Astrocyte of the cerebellum (primary cell): ENCODE results near the gene PRRC1.
A peak's percentile ranks its signal among the peaks of the same experiment; 100 is the strongest.

Experiments
- DNase-seq: peaks from one replicate; pipeline ENCODE4 v3.0.0-alpha.2; 2011; ENCODE audit warnings: low read depth
- H3K4me3 ChIP-seq: 2 replicates; pipeline ENCODE4 v1.5.1; 2011; ENCODE audit warnings: mild to moderate bottlenecking, low read depth, low read length, moderate library complexity
- in situ Hi-C: cut with HindIII; loops from 2 replicates; pipeline ENCODE4 v1.10.0; 2017; ENCODE audit warnings: low sequenced_read_pairs
- TF ChIP-seq, protein P1 (sequence below): IDR thresholded peaks from 2 replicates; pipeline ENCODE4 v1.5.1; 2012; ENCODE audit warnings: low read length, low read depth, moderate library complexity, mild to moderate bottlenecking; ENCODE audit errors: missing control alignments

PRRC1 gene

GRCh38 chr5:127517480-127518318 is at the start of gene PRRC1:
Gene PRRC1 (plus strand): TSS chr5:127517640. CDS start chr5:127523480, 5,840 bp downstream.
- in situ Hi-C loops = no loop called here
- DNase-seq = peak; percentile 45
- TF ChIP-seq, protein P1, sequence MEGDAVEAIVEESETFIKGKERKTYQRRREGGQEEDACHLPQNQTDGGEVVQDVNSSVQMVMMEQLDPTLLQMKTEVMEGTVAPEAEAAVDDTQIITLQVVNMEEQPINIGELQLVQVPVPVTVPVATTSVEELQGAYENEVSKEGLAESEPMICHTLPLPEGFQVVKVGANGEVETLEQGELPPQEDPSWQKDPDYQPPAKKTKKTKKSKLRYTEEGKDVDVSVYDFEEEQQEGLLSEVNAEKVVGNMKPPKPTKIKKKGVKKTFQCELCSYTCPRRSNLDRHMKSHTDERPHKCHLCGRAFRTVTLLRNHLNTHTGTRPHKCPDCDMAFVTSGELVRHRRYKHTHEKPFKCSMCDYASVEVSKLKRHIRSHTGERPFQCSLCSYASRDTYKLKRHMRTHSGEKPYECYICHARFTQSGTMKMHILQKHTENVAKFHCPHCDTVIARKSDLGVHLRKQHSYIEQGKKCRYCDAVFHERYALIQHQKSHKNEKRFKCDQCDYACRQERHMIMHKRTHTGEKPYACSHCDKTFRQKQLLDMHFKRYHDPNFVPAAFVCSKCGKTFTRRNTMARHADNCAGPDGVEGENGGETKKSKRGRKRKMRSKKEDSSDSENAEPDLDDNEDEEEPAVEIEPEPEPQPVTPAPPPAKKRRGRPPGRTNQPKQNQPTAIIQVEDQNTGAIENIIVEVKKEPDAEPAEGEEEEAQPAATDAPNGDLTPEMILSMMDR = no peak
- H3K4me3 ChIP-seq = peak within 1 kb of the TSS; percentile 99

DNA sequence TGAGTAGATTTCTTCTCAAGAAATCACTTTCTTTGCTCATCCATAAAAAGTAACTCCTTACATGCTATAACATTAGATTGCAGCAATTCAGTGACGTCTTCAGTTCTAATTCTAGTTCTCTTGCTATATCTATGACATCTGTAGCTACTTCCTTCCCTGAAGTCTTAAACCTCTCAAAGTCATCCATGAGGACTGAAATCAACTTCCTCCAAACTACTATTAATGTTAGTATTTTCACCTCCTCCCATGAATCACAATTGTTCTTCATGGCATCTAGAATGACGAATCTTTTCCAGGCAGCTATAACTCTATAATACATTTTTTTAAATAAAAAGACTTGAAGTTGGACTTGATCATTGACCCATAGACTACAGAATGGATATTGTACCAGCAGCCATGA is 46.2 kb upstream of the PRRC1 start:
- TF ChIP-seq, protein P1 = no peak
- in situ Hi-C loops = no loop called here

DNA sequence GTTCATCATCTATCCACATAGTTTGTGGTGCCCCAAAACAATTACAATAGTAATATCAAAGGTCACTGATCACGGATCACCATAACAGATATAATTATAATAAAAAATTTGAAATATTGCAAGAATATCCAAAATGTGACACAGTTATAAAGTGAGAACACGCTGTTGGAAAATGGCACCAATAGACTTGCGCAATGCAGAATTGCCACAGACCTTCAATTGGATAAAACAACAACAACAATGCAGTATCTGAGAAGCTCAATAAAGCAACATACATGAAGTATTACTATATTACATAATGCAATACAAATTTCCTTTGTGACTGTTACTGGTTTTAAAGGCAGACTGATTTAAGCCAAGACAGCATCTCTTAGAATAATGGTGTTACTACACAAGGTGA is 44.7 kb upstream of the PRRC1 start:
- in situ Hi-C loops = no loop called here
- no peak for DNase-seq
- TF ChIP-seq, protein P1 = no peak
- H3K4me3 ChIP-seq = no peak overlapping the region

More for the DNA sequence above, 46.2 kb upstream of the PRRC1 start:
- H3K4me3 ChIP-seq = no peak overlapping the region
- no peak for DNase-seq

GRCh38 chr5:127486471-127486870 is 31.0 kb upstream of the PRRC1 start:
- in situ Hi-C loops = no loop called here
- TF ChIP-seq, protein P1 = no peak
- DNase-seq = no peak
- no peak overlapping the region for H3K4me3 ChIP-seq

- peak; percentile 35 for DNase-seq
- in situ Hi-C loops = no loop called here
- no peak overlapping the region for H3K4me3 ChIP-seq
- TF ChIP-seq, protein P1 = peak; percentile 66
These were observed 24.3 kb upstream of the PRRC1 start for GRCh38 chr5:127492854-127493738.

- in situ Hi-C loops = no loop called here
- no peak overlapping the region for H3K4me3 ChIP-seq
- no peak for DNase-seq
- TF ChIP-seq, protein P1 = no peak
These were observed 18.9 kb upstream of the PRRC1 start for GRCh38 chr5:127498548-127498947.
